ENCODE results near the gene ASTN2. TPM values are rescaled to one million over a fixed set of nuclear protein-coding genes. Genes with fewer than 3 reads are reported as not detected.

The ASTN2 gene
- total and polyA plus RNA-seq, 7 donors: 0.60 to 7.5 (median 2.2) TPM

DNA sequence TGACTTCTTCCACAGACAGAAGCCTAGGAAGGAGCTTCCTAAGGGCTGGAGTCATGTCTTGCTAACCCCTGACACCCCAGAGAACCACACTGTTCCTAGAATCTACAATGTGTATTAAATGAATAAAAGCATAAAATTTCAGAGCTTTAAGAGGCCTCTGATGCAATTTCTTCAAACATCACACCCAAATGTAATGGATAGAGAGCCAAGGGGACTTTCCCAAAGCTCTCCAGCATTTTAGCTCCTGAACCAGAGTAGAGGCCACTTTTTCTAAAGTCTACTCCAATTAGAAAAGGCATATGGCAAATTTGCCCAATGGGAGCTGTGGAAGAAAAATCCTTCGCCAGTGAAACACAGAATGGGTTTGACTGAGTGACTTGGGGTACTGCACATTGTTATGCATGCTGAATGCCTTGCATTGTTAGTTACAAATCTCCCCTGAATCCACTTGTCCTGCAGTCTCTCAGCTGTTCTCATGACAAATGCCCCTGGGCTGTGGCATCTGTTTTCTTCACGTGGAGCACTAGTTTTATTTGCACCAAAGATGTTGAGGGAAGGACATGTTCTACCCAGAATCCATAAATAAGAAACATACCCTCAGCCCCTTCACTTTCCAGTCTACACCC is 334.0 kb downstream of the ASTN2 start:
- no peaks in the 10 kb centered on the region for H3K9me3 ChIP-seq
- no peaks in the 10 kb centered on the region for H3K4me1 ChIP-seq
- no peak overlapping the region for H3K27ac ChIP-seq
- no peaks in the 10 kb centered on the region for H3K36me3 ChIP-seq
- no peak for DNase-seq
- H3K27me3 ChIP-seq: no peaks in the 10 kb centered on the region
- intact Hi-C loops (cut with DNase I): no loop called here
- WGBS, 2 donors: 39 to 70% methylated on average over 2 of the region's 2 CpGs
- no peak overlapping the region for H3K4me3 ChIP-seq
- TF ChIP-seq, protein P1, sequence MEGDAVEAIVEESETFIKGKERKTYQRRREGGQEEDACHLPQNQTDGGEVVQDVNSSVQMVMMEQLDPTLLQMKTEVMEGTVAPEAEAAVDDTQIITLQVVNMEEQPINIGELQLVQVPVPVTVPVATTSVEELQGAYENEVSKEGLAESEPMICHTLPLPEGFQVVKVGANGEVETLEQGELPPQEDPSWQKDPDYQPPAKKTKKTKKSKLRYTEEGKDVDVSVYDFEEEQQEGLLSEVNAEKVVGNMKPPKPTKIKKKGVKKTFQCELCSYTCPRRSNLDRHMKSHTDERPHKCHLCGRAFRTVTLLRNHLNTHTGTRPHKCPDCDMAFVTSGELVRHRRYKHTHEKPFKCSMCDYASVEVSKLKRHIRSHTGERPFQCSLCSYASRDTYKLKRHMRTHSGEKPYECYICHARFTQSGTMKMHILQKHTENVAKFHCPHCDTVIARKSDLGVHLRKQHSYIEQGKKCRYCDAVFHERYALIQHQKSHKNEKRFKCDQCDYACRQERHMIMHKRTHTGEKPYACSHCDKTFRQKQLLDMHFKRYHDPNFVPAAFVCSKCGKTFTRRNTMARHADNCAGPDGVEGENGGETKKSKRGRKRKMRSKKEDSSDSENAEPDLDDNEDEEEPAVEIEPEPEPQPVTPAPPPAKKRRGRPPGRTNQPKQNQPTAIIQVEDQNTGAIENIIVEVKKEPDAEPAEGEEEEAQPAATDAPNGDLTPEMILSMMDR (IDR thresholded peaks at IDR 0.05): no peak
- TF ChIP-seq POLR2AphosphoS5 (IDR thresholded peaks at IDR 0.05) (no peak), POLR2A (IDR thresholded peaks at IDR 0.05) (no peak), EP300 (IDR thresholded peaks at IDR 0.05) (no peak)

DNA sequence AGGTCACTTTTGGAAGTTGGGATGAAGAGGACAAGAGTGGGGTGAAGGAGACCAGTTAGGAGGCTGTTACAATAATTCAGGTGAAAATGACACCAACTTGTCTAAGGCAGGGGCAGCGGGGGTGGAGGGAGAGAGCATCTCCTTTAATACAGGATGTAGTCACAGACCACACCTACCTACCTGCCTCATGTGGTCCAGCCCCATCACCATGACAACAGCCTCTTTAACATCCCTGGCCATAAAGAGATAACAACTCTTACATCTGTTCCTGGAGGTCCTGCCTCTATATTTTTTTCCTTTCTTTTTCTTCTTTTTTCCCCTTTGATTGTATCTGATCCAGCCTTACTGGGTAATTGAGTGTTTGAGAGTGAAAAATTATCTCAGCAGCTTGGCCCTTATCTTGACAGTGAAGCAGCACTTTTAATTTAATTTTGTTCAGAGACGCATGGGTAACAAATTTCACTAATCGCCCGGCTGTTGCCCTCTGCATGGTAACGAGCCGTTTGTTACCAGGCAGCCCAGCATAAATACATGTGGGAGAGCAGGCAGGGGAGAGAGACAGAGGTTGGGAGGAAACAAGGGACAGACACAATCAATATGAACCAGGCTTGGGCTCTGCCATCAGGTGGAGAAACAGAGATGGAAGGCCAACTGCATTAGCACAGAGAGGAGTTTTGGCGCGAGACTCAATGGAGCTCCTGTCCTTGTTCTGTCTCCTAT is 338.1 kb downstream of the ASTN2 start:
- Histone ChIP-seq H3K4me3 (no peak overlapping the region), H3K4me1 (no peaks in the 10 kb centered on the region), H3K27ac (no peak overlapping the region), H3K36me3 (no peaks in the 10 kb centered on the region), H3K27me3 (no peaks in the 10 kb centered on the region), H3K9me3 (no peaks in the 10 kb centered on the region)
- TF ChIP-seq EP300 (IDR thresholded peaks at IDR 0.05) (no peak), POLR2A (IDR thresholded peaks at IDR 0.05) (no peak), POLR2AphosphoS5 (IDR thresholded peaks at IDR 0.05) (no peak)
- TF ChIP-seq, protein P1 (IDR thresholded peaks at IDR 0.05): no peak
- 78 to 81% methylated on average over 8 of the region's 8 CpGs for WGBS, 2 donors
- DNase-seq: no peak
- intact Hi-C loops (cut with DNase I): no loop called here

DNA sequence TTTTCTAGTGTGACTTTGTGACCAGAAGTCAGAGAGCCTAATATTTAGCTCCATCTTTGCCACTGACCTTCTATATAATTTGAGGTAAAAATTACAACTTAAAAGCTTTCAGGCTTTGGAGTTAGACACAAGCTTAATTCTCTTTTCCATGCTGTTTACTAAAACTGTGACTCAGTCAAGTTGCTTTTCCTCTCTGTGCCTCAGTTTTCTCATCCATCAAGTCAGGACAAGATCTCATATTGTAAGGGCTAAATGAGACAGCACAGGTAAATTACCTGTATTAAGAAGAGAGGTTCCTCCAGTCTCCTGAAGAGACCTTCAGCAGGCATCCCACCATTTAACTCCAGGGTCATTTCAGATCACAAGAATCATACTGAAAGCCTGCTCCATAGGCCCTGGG is 339.2 kb downstream of the ASTN2 start:
- H3K4me3 ChIP-seq: no peak overlapping the region
- intact Hi-C loops (cut with DNase I): no loop called here
- H3K27me3 ChIP-seq: no peaks in the 10 kb centered on the region
- no peak for DNase-seq
- H3K4me1 ChIP-seq: no peaks in the 10 kb centered on the region
- no peaks in the 10 kb centered on the region for H3K9me3 ChIP-seq
- no peak overlapping the region for H3K27ac ChIP-seq
- no peaks in the 10 kb centered on the region for H3K36me3 ChIP-seq
- TF ChIP-seq, protein P1 (IDR thresholded peaks at IDR 0.05): no peak
- TF ChIP-seq EP300 (IDR thresholded peaks at IDR 0.05): no peak

DNA sequence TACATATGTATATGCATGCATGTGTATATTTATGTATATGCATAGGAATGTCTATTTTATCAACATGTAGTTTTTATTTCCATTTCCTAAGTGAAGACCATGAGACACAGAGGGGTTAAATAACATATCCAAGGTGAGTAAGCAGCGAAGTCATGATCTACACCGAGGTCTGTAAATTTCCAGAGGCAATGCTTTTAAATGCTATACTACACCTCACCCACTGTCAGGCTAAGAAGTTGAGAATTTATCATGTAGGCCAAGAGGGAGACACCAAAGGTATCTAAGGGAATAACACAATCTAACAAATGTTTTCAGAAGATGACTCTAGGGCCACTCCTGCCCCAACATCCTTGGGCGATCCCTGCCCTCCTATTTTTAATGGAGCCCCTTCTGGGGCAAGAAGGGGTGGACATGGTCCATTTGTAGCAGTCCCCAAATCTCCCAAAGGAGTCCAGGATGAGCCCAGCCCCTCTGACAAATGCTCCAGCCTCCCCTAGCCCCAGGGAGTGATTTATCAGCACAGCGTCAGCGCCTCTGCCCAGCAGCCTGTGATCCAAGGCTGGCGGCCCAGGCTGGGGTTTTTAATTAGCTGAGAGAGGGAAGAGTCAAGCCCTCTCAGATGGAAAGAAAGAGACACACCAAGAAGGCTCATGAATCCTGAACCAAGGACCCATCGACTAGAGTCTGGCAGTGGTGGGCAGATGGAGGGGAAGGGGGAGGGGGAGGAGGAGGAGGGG is 339.9 kb downstream of the ASTN2 start:
- WGBS, 2 donors: 64 to 65% methylated on average over 7 of the region's 7 CpGs
- no peak for DNase-seq
- no peaks in the 10 kb centered on the region for H3K36me3 ChIP-seq
- TF ChIP-seq EP300 (IDR thresholded peaks at IDR 0.05) (no peak), POLR2AphosphoS5 (IDR thresholded peaks at IDR 0.05) (no peak), POLR2A (IDR thresholded peaks at IDR 0.05) (no peak)
- TF ChIP-seq, protein P1 (IDR thresholded peaks at IDR 0.05): no peak
- H3K4me3 ChIP-seq: no peak overlapping the region
- intact Hi-C loops (cut with DNase I): no loop called here
- no peak overlapping the region for H3K27ac ChIP-seq
- H3K9me3 ChIP-seq: no peaks in the 10 kb centered on the region
- no peaks in the 10 kb centered on the region for H3K4me1 ChIP-seq
- H3K27me3 ChIP-seq: no peaks in the 10 kb centered on the region

All from sigmoid colon (tissue), 7 donors.